COLO829 (cell line): ENCODE measurements around the gene ZFAND6.
"Not testable (repeated sequence)": the region's sequence is repeated elsewhere in the genome, so short reads cannot be mapped to it uniquely, and the experiment has no call there.

Source experiments
- DNase-seq: peaks from one replicate; pipeline ENCODE4 v3.0.0; 2012; ENCODE audit warnings: low spot score

ZFAND6 gene

GRCh38 chr15:80151576-80151975 lies 92.1 kb downstream of the ZFAND6 start:
- no peak for DNase-seq

GRCh38 chr15:80152180-80152895 lies 92.9 kb downstream of the ZFAND6 start:
- DNase-seq = peak; percentile 88

GRCh38 chr15:80152896-80153876 lies 93.7 kb downstream of the ZFAND6 start, which contains the start of gene FAH:
TSS of gene FAH (plus strand) at chr15:80152999. CDS start at chr15:80153055, 56 bp downstream.
- DNase-seq = no peak

GRCh38 chr15:80153900-80154299 lies 94.4 kb downstream of the ZFAND6 start:
- DNase-seq = no peak

GRCh38 chr15:80154336-80154735 lies 94.9 kb downstream of the ZFAND6 start:
- no peak for DNase-seq

GRCh38 chr15:80155001-80155377 lies 95.5 kb downstream of the ZFAND6 start:
- no peak for DNase-seq

GRCh38 chr15:80155378-80156175 lies 96.1 kb downstream of the ZFAND6 start:
- not testable (repeated sequence) for DNase-seq

- DNase-seq = no peak
Measured at GRCh38 chr15:80156176-80156720, 96.8 kb downstream of the ZFAND6 start.

- DNase-seq = no peak
Measured at GRCh38 chr15:80157215-80157614, 97.7 kb downstream of the ZFAND6 start.

GRCh38 chr15:80159301-80159700 lies 99.8 kb downstream of the ZFAND6 start:
- DNase-seq = no peak

GRCh38 chr15:80159811-80160569 lies 100.5 kb downstream of the ZFAND6 start:
- no peak for DNase-seq

GRCh38 chr15:80160570-80161156 lies 101.2 kb downstream of the ZFAND6 start:
- peak; percentile 19 for DNase-seq

GRCh38 chr15:80161468-80162016 lies 102.1 kb downstream of the ZFAND6 start:
- DNase-seq = no peak

- no peak for DNase-seq
Measured at GRCh38 chr15:80162059-80162554, 102.6 kb downstream of the ZFAND6 start.

- DNase-seq = no peak
Measured at GRCh38 chr15:80163217-80163616, 103.7 kb downstream of the ZFAND6 start.

GRCh38 chr15:80163897-80164296 lies 104.4 kb downstream of the ZFAND6 start:
- DNase-seq = no peak

- no peak for DNase-seq
Measured at GRCh38 chr15:80167936-80168335, 108.5 kb downstream of the ZFAND6 start.

GRCh38 chr15:80168421-80168820 lies 108.9 kb downstream of the ZFAND6 start:
- no peak for DNase-seq

GRCh38 chr15:80169768-80170357 lies 110.4 kb downstream of the ZFAND6 start:
- no peak for DNase-seq

GRCh38 chr15:80170596-80170995 lies 111.1 kb downstream of the ZFAND6 start:
- DNase-seq = no peak
